ENCODE measurements around the gene DSE.

Gene DSE

DNA sequence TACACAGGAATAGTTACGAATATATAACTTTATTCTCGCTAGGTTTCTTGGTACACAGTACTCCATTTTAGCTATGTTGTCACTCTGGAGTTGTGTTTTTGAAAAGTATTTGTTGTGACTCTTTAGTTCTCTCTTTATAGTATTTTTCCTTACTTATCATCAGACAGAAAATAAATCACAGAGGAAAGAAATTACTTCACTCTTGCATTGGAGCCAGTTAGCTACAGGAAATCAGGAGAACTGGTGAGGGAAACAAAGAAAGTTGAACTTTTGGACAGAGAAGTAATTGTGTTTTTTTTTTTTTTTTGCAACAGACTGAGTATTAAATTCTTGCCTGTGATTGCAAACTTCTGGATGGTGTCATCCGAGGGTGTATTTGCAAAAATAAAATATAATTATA, 33.9 kb downstream of the DSE start:
- Mint-ChIP-seq H3K9me3 (no peaks in the 10 kb centered on the region), H3K36me3 (ENCODE audit: low read depth) (peaks cover 33% of the 10 kb centered on the region), H3K4me3 (peak overlapping the region; percentile 52), H3K4me1 (peaks cover 61% of the 10 kb centered on the region), H3K27ac (peak overlapping the region; percentile 97), H3K27me3 (ENCODE audit: low read depth, poor library complexity) (no peaks in the 10 kb centered on the region)
- no peak for DNase-seq
- TF ChIP-seq, protein P1, sequence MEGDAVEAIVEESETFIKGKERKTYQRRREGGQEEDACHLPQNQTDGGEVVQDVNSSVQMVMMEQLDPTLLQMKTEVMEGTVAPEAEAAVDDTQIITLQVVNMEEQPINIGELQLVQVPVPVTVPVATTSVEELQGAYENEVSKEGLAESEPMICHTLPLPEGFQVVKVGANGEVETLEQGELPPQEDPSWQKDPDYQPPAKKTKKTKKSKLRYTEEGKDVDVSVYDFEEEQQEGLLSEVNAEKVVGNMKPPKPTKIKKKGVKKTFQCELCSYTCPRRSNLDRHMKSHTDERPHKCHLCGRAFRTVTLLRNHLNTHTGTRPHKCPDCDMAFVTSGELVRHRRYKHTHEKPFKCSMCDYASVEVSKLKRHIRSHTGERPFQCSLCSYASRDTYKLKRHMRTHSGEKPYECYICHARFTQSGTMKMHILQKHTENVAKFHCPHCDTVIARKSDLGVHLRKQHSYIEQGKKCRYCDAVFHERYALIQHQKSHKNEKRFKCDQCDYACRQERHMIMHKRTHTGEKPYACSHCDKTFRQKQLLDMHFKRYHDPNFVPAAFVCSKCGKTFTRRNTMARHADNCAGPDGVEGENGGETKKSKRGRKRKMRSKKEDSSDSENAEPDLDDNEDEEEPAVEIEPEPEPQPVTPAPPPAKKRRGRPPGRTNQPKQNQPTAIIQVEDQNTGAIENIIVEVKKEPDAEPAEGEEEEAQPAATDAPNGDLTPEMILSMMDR (IDR thresholded peaks at IDR 0.05): no peak

DNA sequence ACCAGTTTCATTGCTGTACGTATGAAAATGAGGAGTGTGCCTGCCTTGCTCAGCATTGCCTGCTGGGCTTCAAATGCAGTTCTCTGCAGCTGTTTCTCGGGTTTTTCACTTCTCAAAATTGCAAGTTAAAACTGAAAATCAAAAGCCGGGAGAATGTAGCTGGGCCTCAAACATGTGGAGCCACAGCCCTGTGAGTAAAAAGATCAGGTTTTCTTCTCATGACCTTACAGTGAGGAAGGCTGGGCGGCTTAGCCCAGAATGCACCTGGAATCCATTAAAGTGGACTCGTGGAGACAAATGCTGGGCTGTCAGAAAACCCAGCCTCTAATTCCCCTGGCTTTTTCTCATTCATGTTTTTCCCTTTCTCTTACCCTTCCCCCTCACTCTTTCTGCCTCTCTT, 34.4 kb downstream of the DSE start:
- H3K4me1 Mint-ChIP-seq: peaks cover 62% of the 10 kb centered on the region
- peaks cover 32% of the 10 kb centered on the region for H3K36me3 Mint-ChIP-seq (ENCODE audit: low read depth)
- no peaks in the 10 kb centered on the region for H3K9me3 Mint-ChIP-seq
- H3K27ac Mint-ChIP-seq: peak overlapping the region; percentile 78
- peak overlapping the region; percentile 22 for H3K4me3 Mint-ChIP-seq
- peak; percentile 23 for DNase-seq
- no peaks in the 10 kb centered on the region for H3K27me3 Mint-ChIP-seq (ENCODE audit: low read depth, poor library complexity)
- TF ChIP-seq, protein P1 (IDR thresholded peaks at IDR 0.05): no peak

DNA sequence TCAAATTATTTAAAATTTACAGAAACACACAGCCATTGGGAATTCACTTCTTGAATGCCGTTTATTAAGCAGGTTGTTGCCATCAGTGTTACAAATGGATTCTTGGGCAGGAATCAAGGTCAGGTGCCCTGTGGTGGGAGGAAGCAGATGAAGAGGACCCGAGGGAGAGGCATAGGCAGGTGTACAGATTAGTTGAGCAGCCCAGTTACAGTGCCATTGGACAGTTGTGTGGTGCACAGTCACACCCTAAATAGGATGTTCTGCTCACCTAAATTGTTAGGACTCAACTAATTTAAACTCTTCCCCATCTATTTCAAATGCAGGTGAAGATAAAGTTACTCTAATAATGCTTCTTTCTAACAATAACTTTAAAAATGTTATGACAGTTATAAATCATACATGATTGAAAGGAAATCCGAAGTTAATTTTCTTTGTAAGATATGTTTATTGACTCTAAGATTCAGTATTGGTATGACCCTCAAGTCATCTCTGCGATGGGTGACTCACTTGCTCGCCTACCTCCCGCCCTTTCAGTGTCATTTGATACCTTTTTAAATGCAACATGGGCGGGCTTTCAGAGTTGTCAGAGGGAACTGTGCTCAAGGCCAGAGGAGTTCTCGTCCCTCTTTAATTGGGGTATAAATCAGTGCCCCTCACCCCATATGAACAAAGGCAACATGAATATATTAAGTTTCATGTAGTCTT, 35.1 kb downstream of the DSE start:
- peak overlapping the region; percentile 22 for H3K4me3 Mint-ChIP-seq
- peaks cover 32% of the 10 kb centered on the region for H3K36me3 Mint-ChIP-seq (ENCODE audit: low read depth)
- peak overlapping the region; percentile 78 for H3K27ac Mint-ChIP-seq
- peaks cover 64% of the 10 kb centered on the region for H3K4me1 Mint-ChIP-seq
- TF ChIP-seq, protein P1 (IDR thresholded peaks at IDR 0.05): no peak
- no peaks in the 10 kb centered on the region for H3K9me3 Mint-ChIP-seq
- no peaks in the 10 kb centered on the region for H3K27me3 Mint-ChIP-seq (ENCODE audit: low read depth, poor library complexity)
- DNase-seq: peak; percentile 15

DNA sequence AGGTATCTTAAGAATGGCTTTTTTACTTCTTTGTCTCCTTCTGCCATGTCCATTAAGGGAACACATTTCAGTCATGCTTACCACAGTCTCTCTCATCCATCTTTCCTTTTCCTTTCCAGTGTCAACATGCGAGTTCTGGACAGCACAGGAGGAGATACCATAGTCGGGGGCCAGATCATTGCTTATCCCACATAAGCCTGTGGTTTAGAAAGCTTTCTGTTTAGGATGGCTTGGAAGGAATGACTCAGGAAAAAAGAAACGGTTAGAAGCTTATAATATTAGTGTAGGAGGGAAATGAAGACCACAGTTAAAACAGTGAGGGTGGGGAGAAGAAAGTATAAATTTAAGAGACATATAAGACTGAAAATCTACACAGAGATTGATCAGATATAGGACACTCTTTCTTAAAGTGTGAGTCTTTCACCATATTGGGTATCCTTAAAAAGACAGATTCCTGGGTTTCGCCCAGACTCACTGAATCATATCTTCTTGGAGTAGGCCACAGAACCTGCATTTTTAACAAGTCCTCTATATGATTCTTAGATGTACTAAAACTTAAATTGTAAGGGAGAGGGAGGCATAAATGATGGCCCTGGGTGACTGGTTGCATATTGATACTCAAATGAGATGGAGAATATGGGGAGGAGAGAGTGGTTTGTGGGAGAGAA, 36.1 kb downstream of the DSE start:
- Mint-ChIP-seq H3K4me1 (peaks cover 74% of the 10 kb centered on the region), H3K4me3 (no peak overlapping the region), H3K27me3 (ENCODE audit: low read depth, poor library complexity) (no peaks in the 10 kb centered on the region), H3K36me3 (ENCODE audit: low read depth) (peaks cover 32% of the 10 kb centered on the region), H3K27ac (peak overlapping the region; percentile 14), H3K9me3 (no peaks in the 10 kb centered on the region)
- DNase-seq: no peak
- TF ChIP-seq, protein P1 (IDR thresholded peaks at IDR 0.05): no peak

DNA sequence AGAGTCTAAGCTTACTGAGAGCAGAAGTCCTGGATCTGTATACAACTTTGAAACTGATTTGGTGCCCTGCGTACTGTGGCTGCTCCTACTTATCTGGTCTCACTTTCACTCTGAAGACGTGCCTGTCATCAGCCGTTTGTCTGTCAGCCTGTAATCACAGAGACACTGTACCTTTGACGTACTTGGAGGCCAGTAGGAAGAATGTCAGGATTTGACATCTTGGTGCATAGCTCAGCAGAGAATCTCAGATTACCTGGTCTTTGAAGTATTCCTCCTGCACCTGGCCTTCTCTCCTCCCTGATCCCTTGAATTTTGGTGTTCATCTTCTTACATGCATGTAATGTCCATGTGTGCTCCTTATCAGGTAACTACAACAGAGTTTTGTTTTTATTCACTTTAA, 37.7 kb downstream of the DSE start:
- Mint-ChIP-seq H3K9me3 (no peaks in the 10 kb centered on the region), H3K4me1 (peaks cover 87% of the 10 kb centered on the region)

More for the DNA sequence above, 37.7 kb downstream of the DSE start:
- TF ChIP-seq, protein P1 (IDR thresholded peaks at IDR 0.05): no peak
- DNase-seq: no peak
- peaks cover 32% of the 10 kb centered on the region for H3K36me3 Mint-ChIP-seq (ENCODE audit: low read depth)
- peak overlapping the region; percentile 79 for H3K27ac Mint-ChIP-seq
- no peaks in the 10 kb centered on the region for H3K27me3 Mint-ChIP-seq (ENCODE audit: low read depth, poor library complexity)
- H3K4me3 Mint-ChIP-seq: no peak overlapping the region
